Esophagus muscularis mucosa (tissue), 4 donors: ENCODE data around the gene ANTXR1. TPM values are rescaled to one million over a fixed set of nuclear protein-coding genes. Genes with fewer than 3 reads are reported as not detected.

Experiments used
- DNase-seq: peaks from one replicate; pipeline ENCODE4 v3.0.0-alpha.2; 2017; ENCODE audit errors: extremely low spot score
- H3K27ac ChIP-seq, 4 donors: fragments of 200-600 bp; sonication (generic); replicated peaks in 1 of 4; 1 replicate in 3 of 4; 2 replicates in 1 of 4; pipeline ENCODE4 v1.5.1; 2016 to 2019; ENCODE audit warnings: mild to moderate bottlenecking in 1 of 4
- H3K27me3 ChIP-seq, 4 donors: fragments of 200-600 bp; sonication (generic); one replicate each; pipeline versions ENCODE4 v1.5.1 to v1.6.0; 2016 to 2019
- H3K36me3 ChIP-seq, 4 donors: fragments of 200-600 bp; sonication (generic); one replicate each; pipeline ENCODE4 v1.5.1; 2016 to 2019
- H3K4me1 ChIP-seq, 4 donors: fragments of 200-600 bp; sonication (generic); one replicate each; pipeline ENCODE4 v1.5.1; 2016 to 2019
- H3K4me3 ChIP-seq, 4 donors: fragments of 200-600 bp; sonication (generic); 1 replicate in 2 of 4; 2 replicates in 2 of 4; pipeline ENCODE4 v1.5.1; 2016 to 2019; ENCODE audit warnings: mild to moderate bottlenecking in 4 of 4, moderate library complexity in 1 of 4
- H3K9me3 ChIP-seq, 4 donors: fragments of 200-600 bp; sonication (generic); 1 replicate in 3 of 4; 2 replicates in 1 of 4; pipeline ENCODE4 v1.5.1; 2016 to 2019
- EP300 ChIP-seq: sonication (generic); formaldehyde crosslinking; IDR thresholded peaks from one replicate; pipeline ENCODE4 v1.6.1; 2017; ENCODE audit warnings: antibody characterized with exemption
- POLR2A ChIP-seq: fragments of 450-650 bp; IDR thresholded peaks from one replicate; pipeline ENCODE4 v1.6.1; 2017; ENCODE audit warnings: antibody characterized with exemption, moderate library complexity, mild to moderate bottlenecking, low read depth
- POLR2AphosphoS5 ChIP-seq, 2 donors: sonication (generic); formaldehyde crosslinking; IDR thresholded peaks; one replicate each; pipeline ENCODE4 v1.6.1; 2017; ENCODE audit warnings: antibody characterized with exemption in 2 of 2
- WGBS: methylation state at CpG from one replicate; pipeline ENCODE4 v1.1.5; 2018; 5-methylcytosine and 5-hydroxymethylcytosine counted together
- intact Hi-C: fragments of 100-400 bp; cut with DNase I; formaldehyde crosslinking; loops from one replicate; pipeline ENCODE4 v1.15.1; 2023
- total RNA-seq, 4 donors: library from RNA; depleted of rRNA; stranded (reverse); fragments of >200 nt; gene quantifications; one replicate each; pipeline versions ENCODE4 v1.1.0 to v1.2.1, GENCODE V29; 2016
- TF ChIP-seq, protein P1 (sequence below), 3 experiments: fragments of 200-600 bp in 2 of 3; fragments of 450-650 bp in 1 of 3; sonication (generic) in 2 of 3; IDR thresholded peaks; one replicate each; pipeline ENCODE4 v1.5.1; 2017 to 2019; ENCODE audit warnings: antibody characterized with exemption in 3 of 3, mild to moderate bottlenecking in 2 of 3, moderate library complexity in 1 of 3

ANTXR1 gene
- total RNA-seq, 4 donors from 2014 or later = 74.6 to 115 (median 92.1) TPM

DNA sequence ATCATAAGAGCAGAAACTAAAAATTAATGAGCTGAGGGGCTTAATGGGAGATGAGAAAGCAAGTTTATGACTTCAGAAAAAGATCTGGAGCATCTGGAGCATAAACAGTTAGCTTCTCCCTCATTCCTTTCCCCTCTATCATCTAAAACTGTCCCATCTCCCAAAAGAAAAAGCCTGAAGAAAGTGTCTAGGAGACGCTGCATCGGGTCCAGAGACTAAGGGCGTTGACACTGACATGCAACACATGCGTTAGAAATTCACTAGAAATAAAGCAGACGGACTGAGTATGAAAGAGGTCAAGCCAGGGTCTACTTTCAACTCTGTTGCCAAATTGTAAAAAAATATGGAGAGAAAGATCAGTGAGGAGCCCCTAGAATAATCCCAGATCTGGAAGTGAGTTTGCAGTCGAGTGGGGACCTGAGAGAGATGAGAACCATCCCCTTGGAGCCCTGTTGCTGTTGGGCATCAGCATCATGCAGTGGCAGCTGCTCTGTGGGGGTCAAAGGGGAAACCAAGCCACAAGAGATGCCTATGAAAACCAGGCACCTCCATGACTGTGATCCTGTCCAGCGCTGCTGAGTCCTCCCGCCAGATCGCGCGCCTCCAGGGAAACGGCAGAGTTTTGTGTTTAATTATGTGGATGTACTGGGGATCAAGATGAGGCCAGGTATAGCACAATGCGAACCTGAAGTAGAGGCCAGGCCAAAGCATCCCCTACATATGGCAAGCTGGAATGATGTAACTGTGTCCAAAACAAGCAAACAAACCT lies 13.9 kb downstream of the ANTXR1 start:
- 58% methylated on average over 13 of the region's 13 CpGs for WGBS
- no peaks in the 10 kb centered on the region for H3K36me3 ChIP-seq
- no peak overlapping the region for H3K4me3 ChIP-seq
- intact Hi-C loops = no loop called here
- H3K27ac ChIP-seq = peak overlapping the region in 2 of 4 donors; percentile 19 to 28
- TF ChIP-seq EP300 = no peak
- no peaks in the 10 kb centered on the region for H3K27me3 ChIP-seq
- H3K9me3 ChIP-seq = no peaks in the 10 kb centered on the region
- peak; percentile 26 for DNase-seq
- H3K4me1 ChIP-seq = peaks cover 0 to 57% (median 42%) of the 10 kb centered on the region in 4 donors

DNA sequence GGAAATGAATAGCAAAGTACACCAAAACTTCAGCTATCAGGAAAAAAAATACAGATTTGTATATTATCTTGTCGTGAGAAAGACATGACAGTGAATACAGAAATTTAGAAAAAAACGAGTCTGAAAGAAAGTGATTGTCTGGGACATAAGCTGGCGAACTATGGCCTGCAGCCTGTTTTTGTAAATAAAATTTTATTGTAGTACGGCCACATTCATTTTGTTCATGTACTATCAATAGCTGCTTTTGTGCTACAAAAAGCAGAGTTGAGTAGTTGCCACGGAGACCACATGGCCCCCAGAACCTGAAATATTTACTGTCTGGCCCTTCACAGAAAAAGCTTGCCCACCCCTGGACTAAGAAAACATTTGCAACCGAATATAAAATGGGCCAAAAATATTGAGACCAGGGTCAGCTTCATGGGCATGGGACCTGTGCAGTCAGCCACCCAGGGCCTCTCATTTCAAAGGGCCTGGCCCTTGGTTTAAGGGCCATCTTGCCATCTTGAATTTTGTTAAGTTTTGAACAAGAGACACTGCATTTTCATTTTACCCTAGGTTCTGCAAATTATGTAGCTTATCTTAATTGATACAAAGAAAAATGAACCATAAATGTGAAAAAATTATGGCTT lies 17.9 kb downstream of the ANTXR1 start:
- Histone ChIP-seq H3K27ac (peak overlapping the region in 2 of 4 donors; percentile 9 to 40), H3K4me1 (peaks cover 0 to 65% (median 57%) of the 10 kb centered on the region in 4 donors), H3K9me3 (no peaks in the 10 kb centered on the region), H3K4me3 (no peak overlapping the region), H3K27me3 (no peaks in the 10 kb centered on the region), H3K36me3 (no peaks in the 10 kb centered on the region)
- intact Hi-C loops = no loop called here
- TF ChIP-seq EP300 = no peak
- TF ChIP-seq POLR2AphosphoS5 (IDR thresholded peaks at IDR 0.05) = no peak
- TF ChIP-seq, protein P1, sequence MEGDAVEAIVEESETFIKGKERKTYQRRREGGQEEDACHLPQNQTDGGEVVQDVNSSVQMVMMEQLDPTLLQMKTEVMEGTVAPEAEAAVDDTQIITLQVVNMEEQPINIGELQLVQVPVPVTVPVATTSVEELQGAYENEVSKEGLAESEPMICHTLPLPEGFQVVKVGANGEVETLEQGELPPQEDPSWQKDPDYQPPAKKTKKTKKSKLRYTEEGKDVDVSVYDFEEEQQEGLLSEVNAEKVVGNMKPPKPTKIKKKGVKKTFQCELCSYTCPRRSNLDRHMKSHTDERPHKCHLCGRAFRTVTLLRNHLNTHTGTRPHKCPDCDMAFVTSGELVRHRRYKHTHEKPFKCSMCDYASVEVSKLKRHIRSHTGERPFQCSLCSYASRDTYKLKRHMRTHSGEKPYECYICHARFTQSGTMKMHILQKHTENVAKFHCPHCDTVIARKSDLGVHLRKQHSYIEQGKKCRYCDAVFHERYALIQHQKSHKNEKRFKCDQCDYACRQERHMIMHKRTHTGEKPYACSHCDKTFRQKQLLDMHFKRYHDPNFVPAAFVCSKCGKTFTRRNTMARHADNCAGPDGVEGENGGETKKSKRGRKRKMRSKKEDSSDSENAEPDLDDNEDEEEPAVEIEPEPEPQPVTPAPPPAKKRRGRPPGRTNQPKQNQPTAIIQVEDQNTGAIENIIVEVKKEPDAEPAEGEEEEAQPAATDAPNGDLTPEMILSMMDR (IDR thresholded peaks at IDR 0.05) = no peak
- no peak for TF ChIP-seq POLR2A
- peak; percentile 17 for DNase-seq
- WGBS = 86% methylated on average over 6 of the region's 6 CpGs

DNA sequence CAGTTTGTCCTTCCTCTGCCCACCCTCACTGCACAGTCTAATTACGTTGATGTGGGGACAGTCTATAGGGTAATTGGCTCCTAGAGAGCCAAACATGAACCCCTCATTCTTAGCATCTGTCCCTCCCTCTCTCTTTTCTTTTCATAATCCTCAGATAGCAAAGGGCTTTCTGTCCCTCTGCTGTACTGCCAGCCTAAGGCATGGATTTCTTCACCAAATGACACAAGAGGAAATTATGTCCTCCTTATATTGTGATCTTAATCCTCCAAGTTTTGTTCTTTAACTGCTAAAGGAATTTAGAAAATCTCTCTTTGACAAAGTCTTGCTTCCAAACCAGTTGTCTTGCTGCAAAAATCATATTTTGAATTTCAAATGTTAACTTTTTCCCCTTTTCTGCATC lies 18.5 kb downstream of the ANTXR1 start:
- Histone ChIP-seq H3K9me3 (no peaks in the 10 kb centered on the region), H3K27ac (peak overlapping the region in 2 of 4 donors; percentile 9 to 40), H3K27me3 (no peaks in the 10 kb centered on the region), H3K4me1 (peaks cover 0 to 59% (median 51%) of the 10 kb centered on the region in 4 donors), H3K4me3 (no peak overlapping the region), H3K36me3 (no peaks in the 10 kb centered on the region)
- 78% methylated on average over 1 of the region's 1 CpG for WGBS
- TF ChIP-seq, protein P1 (IDR thresholded peaks at IDR 0.05) = no peak
- no peak for TF ChIP-seq EP300
- TF ChIP-seq POLR2AphosphoS5 (IDR thresholded peaks at IDR 0.05) = no peak
- no peak for TF ChIP-seq POLR2A
- DNase-seq = peak; percentile 17
- intact Hi-C loops = no loop called here

DNA sequence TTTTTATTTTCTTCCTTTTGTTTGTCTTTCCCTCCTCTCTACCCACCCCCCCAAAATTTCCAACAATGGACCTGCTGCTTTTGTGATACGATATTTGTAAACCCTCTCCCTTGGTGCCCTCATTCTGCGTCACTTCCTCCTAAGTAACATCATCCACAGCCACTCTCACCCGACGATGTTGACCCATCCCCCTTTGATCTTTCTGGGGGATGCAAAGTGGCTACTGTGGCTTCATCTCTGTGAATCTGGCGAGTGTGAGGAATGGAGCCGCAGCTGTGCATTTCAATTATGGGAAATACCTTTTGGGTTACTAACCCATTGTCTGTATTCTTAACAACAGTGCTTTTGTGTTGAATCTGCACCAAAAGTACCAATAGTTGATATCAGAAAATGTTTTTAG lies 19.4 kb downstream of the ANTXR1 start:
- no peak for TF ChIP-seq POLR2AphosphoS5 (IDR thresholded peaks at IDR 0.05)
- no peak for TF ChIP-seq EP300
- no peak for TF ChIP-seq POLR2A
- TF ChIP-seq, protein P1 (IDR thresholded peaks at IDR 0.05) = no peak
- H3K27ac ChIP-seq = no peak overlapping the region
- H3K4me3 ChIP-seq = no peak overlapping the region
- WGBS = 61% methylated on average over 6 of the region's 6 CpGs
- intact Hi-C loops = no loop called here
- H3K27me3 ChIP-seq = no peaks in the 10 kb centered on the region
- peaks cover 0 to 53% (median 46%) of the 10 kb centered on the region in 4 donors for H3K4me1 ChIP-seq
- H3K36me3 ChIP-seq = no peaks in the 10 kb centered on the region
- DNase-seq = peak; percentile 83
- H3K9me3 ChIP-seq = no peaks in the 10 kb centered on the region

DNA sequence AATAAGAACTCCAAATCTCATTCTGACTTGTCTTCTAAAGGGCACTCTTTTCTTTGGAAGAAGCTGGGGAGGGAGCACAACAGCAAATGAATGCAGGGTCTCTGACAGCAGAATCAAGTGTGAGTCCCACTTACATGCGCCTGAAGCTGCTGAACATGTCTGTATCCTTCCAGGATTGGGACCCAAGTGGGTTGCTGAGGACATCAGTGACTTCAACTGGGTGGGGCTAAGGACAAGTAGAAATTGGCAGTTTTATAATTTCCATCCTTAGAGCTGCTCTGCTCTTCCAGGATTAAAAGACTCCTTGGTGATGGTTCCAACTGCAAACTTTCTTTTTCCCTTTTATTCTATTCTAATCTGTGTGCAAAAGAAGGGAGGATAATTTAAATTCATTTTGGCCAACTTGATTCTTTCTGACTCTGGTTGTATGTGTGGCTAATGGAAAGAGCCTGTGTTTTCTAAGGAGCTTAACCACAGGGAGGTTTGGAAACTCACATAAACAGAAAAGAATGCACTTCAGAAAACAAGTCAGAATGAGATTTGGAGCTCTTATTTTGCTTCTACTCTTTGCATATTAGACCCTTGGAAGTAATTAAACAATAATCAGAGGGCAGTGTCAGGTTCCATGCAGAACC lies 20.6 kb downstream of the ANTXR1 start:
- peak; percentile 81 for DNase-seq
- Histone ChIP-seq H3K27ac (peak overlapping the region; percentile 17 to 29 (median 22)), H3K9me3 (no peaks in the 10 kb centered on the region), H3K36me3 (no peaks in the 10 kb centered on the region), H3K27me3 (no peaks in the 10 kb centered on the region), H3K4me1 (peaks cover 0 to 58% (median 47%) of the 10 kb centered on the region in 4 donors), H3K4me3 (no peak overlapping the region)
- WGBS = 83% methylated on average over 1 of the region's 1 CpG
- TF ChIP-seq POLR2AphosphoS5 (IDR thresholded peaks at IDR 0.05) (no peak), EP300 (no peak), POLR2A (no peak)
- TF ChIP-seq, protein P1 (IDR thresholded peaks at IDR 0.05) = no peak
- intact Hi-C loops = no loop called here
